A549 (cell line): Measurements from ENCODE around the gene SUFU. TPM values are rescaled to one million over a fixed set of nuclear protein-coding genes. Genes with fewer than 3 reads are reported as not detected.

Source experiments
- ATAC-seq, 2 experiments: fragments of 200-7000 bp in 1 of 2; fragments of >200 bp in 1 of 2; cut with Nextera tagmentation in 1 of 2; cut with Tn5 transposase in 1 of 2; 3 replicates each; pipeline versions ENCODE4 v1.8.0 to v1.9.1; 2018 to 2020; ENCODE audit warnings: mild to moderate bottlenecking in 1 of 2, moderate library complexity in 1 of 2
- CTCF ChIA-PET: fragments of 300-600 bp; sonication (Branson Sonifier 250); formaldehyde crosslinking; extraction: SDS; loops from one replicate; lab custom pipeline; 2021; ENCODE audit warnings: antibody characterized with exemption, inconsistent platforms; lab: Yijun Ruan, JAX
- POLR2A ChIA-PET: fragments of 350-600 bp; formaldehyde crosslinking; extraction: SDS; loops from one replicate; lab custom pipeline; 2021; ENCODE audit warnings: antibody characterized with exemption, inconsistent platforms; lab: Yijun Ruan, JAX
- DNase-seq, 2 experiments: peaks; one replicate each; pipeline versions ENCODE4 v3.0.0 to v3.0.0-alpha.2; 2011 to 2016; ENCODE audit warnings: low read depth in 1 of 2, low spot score in 1 of 2
- FAIRE-seq: peaks from 2 replicates; lab custom pipeline; 2011; peaks lifted over from hg19 to GRCh38; lab: Jason Lieb, UNC
- H3K27ac ChIP-seq, 2 experiments: fragments of >200 bp; sonication (Bioruptor Twin); formaldehyde crosslinking; 3 replicates each; pipeline ENCODE4 v1.5.1; 2016 to 2017
- H3K4me1 ChIP-seq: fragments of >200 bp; sonication (Bioruptor Twin); formaldehyde crosslinking; 3 replicates; pipeline ENCODE4 v1.6.1; 2016
- H3K4me2 ChIP-seq: fragments of >200 bp; sonication (Bioruptor Twin); formaldehyde crosslinking; 3 replicates; pipeline ENCODE4 v1.6.1; 2016
- H3K4me3 ChIP-seq: fragments of >200 bp; sonication (Bioruptor Twin); formaldehyde crosslinking; 3 replicates; pipeline ENCODE4 v1.5.1; 2016
- H3K9me3 ChIP-seq: fragments of >200 bp; sonication (Bioruptor Twin); formaldehyde crosslinking; 3 replicates; pipeline ENCODE4 v1.6.1; 2016
- BHLHE40 ChIP-seq: IDR thresholded peaks from 2 replicates; pipeline ENCODE4 v1.6.1; 2012; ENCODE audit warnings: low read depth, low read length, inconsistent platforms
- CBX8 ChIP-seq: fragments of 200-600 bp; sonication (generic); IDR thresholded peaks from 2 replicates; pipeline ENCODE4 v1.6.1; 2016
- CEBPB ChIP-seq, 2 experiments: fragments of >200 bp in 1 of 2; sonication (Bioruptor Twin) in 1 of 2; formaldehyde crosslinking in 1 of 2; IDR thresholded peaks; 2 replicates each; pipeline ENCODE4 v1.6.1; 2012 to 2016
- EHMT2 ChIP-seq: fragments of 200-600 bp; sonication (generic); IDR thresholded peaks from 2 replicates; pipeline ENCODE4 v1.6.1; 2016; ENCODE audit warnings: antibody characterized with exemption, low read depth, mild to moderate bottlenecking, moderate library complexity
- FOSL2 ChIP-seq, 2 experiments: fragments of 450-650 bp in 1 of 2; fragments of >200 bp in 1 of 2; sonication (Bioruptor Twin) in 1 of 2; formaldehyde crosslinking; IDR thresholded peaks; 2 replicates each; pipeline versions ENCODE4 v1.5.0 to v1.6.1; 2016 to 2020; ENCODE audit warnings: mild to moderate bottlenecking in 1 of 2, moderate library complexity in 1 of 2
- HDAC2 ChIP-seq: fragments of 200-600 bp; sonication (generic); IDR thresholded peaks from 2 replicates; pipeline ENCODE4 v1.6.1; 2016
- HOXB13 ChIP-seq: fragments of 250-450 bp; sonication (Bioruptor Pico); IDR thresholded peaks from 2 replicates; pipeline ENCODE4 v1.5.0; 2020; ENCODE audit warnings: low read depth, mild to moderate bottlenecking, moderate library complexity
- JUN ChIP-seq, 2 experiments: fragments of >200 bp; sonication (Bioruptor Twin); formaldehyde crosslinking; IDR thresholded peaks; 2 replicates in 1 of 2; 3 replicates in 1 of 2; pipeline ENCODE4 v1.6.1; 2016 to 2017
- KDM1A ChIP-seq: fragments of 200-600 bp; sonication (generic); IDR thresholded peaks from 2 replicates; pipeline ENCODE4 v1.6.1; 2016; ENCODE audit warnings: low read depth, mild to moderate bottlenecking
- NFE2L2 ChIP-seq: fragments of 150-350 bp; conservative IDR thresholded peaks from 2 replicates; pipeline ENCODE4 v1.6.1; 2014; ENCODE audit warnings: low read length
- NPAS2 ChIP-seq: fragments of 250-450 bp; sonication (Bioruptor Pico); IDR thresholded peaks from 2 replicates; pipeline ENCODE4 v1.8.0; 2022; ENCODE audit warnings: mild to moderate bottlenecking, moderate library complexity, borderline replicate concordance
- POLR2A ChIP-seq: IDR thresholded peaks from 2 replicates; pipeline ENCODE4 v1.6.1; 2012; ENCODE audit warnings: mild to moderate bottlenecking, low read length
- POLR2AphosphoS2 ChIP-seq: conservative IDR thresholded peaks from 2 replicates; pipeline ENCODE4 v1.6.1; 2012; ENCODE audit warnings: low read length, improper control_type of control experiment, inconsistent platforms
- RARB ChIP-seq: fragments of 250-450 bp; sonication (Bioruptor Pico); IDR thresholded peaks from 2 replicates; pipeline ENCODE4 v1.8.0; 2021; ENCODE audit warnings: mild to moderate bottlenecking, moderate library complexity
- RCOR1 ChIP-seq: fragments of 150-350 bp; IDR thresholded peaks from 2 replicates; pipeline ENCODE4 v1.6.1; 2014; ENCODE audit warnings: antibody characterized with exemption, low read length, low read depth
- RNF2 ChIP-seq: fragments of 200-600 bp; sonication (generic); IDR thresholded peaks from 2 replicates; pipeline ENCODE4 v1.6.1; 2016; ENCODE audit warnings: low read depth, mild to moderate bottlenecking, antibody characterized with exemption, moderate library complexity, borderline replicate concordance
- ZSCAN20 ChIP-seq: fragments of 250-450 bp; sonication (Bioruptor Pico); IDR thresholded peaks from 2 replicates; pipeline ENCODE4 v1.8.0; 2022; ENCODE audit warnings: mild to moderate bottlenecking, moderate library complexity
- WGBS: methylation state at CpG from one replicate; pipeline ENCODE4 v1.1.6; 2017; ENCODE audit errors: missing lambda C conversion rate; 5-methylcytosine and 5-hydroxymethylcytosine counted together
- polyA plus RNA-seq, 4 experiments: library from polyadenylated mRNA; depleted of rRNA in 3 of 4; stranded (reverse); fragments of >200 nt; fragmentation: RNase III in 1 of 4; extraction: RNeasy Plus Mini Kit Qiagen cat#74134 plus additional on column Dnase treatment in 1 of 4; gene quantifications; 2 replicates in 3 of 4; 3 replicates in 1 of 4; pipeline ENCODE4 v1.2.3, GENCODE V29; 2011 to 2017
- TF ChIP-seq, protein P1 (sequence below): IDR thresholded peaks from 2 replicates; pipeline ENCODE4 v1.6.1; 2012
- TF ChIP-seq, protein P2 (sequence below): fragments of >200 bp; sonication (Bioruptor Twin); formaldehyde crosslinking; IDR thresholded peaks from 3 replicates; pipeline ENCODE4 v1.6.1; 2016
- TF ChIP-seq, protein P3 (sequence below): fragments of >200 bp; sonication (Bioruptor Twin); formaldehyde crosslinking; IDR thresholded peaks from 2 replicates; pipeline ENCODE4 v1.6.1; 2016
- TF ChIP-seq, protein P4 (sequence below): fragments of 150-350 bp; IDR thresholded peaks from 2 replicates; pipeline ENCODE4 v1.6.1; 2014; ENCODE audit warnings: low read depth, mild to moderate bottlenecking, low read length

Gene SUFU
- polyA plus RNA-seq, 2 of the 4 experiments (the other 2 are of a cell fraction), result 3.7 to 5.5 TPM

DNA sequence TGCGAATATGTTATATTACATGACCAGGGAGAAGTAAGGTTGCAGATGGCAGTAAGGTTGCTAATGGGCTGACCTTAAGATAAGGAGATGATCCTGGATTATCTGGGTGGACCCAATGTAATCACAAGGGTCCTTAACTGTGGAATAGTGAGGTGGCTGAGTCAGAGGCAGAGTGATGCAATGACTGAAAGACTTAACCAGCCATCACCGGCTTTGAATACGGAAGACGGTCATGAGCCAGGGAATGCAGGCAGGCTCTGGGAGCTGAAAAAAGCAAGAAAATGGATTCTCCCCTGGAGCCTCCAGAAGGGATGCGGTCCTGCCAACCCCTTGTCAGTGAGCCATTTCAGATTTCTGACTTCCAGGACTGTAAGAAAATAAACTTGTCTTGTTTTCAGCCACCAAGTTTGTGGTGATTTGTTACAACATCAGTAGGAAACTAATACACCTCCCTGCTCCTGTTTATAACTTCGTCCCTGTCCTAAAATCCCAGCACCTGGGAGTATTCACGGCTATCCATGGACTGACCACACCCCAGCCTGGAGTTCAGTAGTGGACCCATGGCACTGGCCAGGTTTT, 47.8 kb upstream of the SUFU start:
- DNase-seq, result peak in 1 of 2 experiments; percentile 63
- ATAC-seq, result peak; percentile 53 to 69; a peak in 5 of 6 replicates
- peak overlapping the region; percentile 46 for H3K4me2 ChIP-seq
- no peaks in the 10 kb centered on the region for H3K9me3 ChIP-seq
- no peak for TF ChIP-seq RARB (CRISPR knock-in tag)
- peak; percentile 66 to 87 for TF ChIP-seq CEBPB (IDR thresholded peaks at IDR 0.05)
- no peak for TF ChIP-seq NPAS2 (CRISPR knock-in tag)
- no peak for TF ChIP-seq EHMT2
- TF ChIP-seq POLR2A, result no peak
- TF ChIP-seq, protein P1, sequence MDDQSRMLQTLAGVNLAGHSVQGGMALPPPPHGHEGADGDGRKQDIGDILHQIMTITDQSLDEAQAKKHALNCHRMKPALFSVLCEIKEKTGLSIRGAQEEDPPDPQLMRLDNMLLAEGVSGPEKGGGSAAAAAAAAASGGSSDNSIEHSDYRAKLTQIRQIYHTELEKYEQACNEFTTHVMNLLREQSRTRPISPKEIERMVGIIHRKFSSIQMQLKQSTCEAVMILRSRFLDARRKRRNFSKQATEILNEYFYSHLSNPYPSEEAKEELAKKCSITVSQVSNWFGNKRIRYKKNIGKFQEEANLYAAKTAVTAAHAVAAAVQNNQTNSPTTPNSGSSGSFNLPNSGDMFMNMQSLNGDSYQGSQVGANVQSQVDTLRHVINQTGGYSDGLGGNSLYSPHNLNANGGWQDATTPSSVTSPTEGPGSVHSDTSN, result no peak
- 0 out of 2 replicates have a peak, but pooled peaks have one; percentile 14 for TF ChIP-seq FOSL2 (IDR thresholded peaks at IDR 0.05)
- peak; percentile 56 for TF ChIP-seq FOSL2 (CRISPR knock-in tag; IDR thresholded peaks at IDR 0.05)
- peaks cover 54% of the 10 kb centered on the region for H3K4me1 ChIP-seq
- ChIA-PET CTCF (interaction anchor here (0.6 to 10.9 kb wide), 3 partner anchors 22 to 136 kb away, joined by 3 to 84 read pairs (median 7); no protein-coding TSS in a partner anchor), POLR2A (interaction anchor here (0.9 kb wide), 1 partner anchor 46 kb away, joined by 3 read pairs; the partner anchor contains the start of gene ACTR1A)
- WGBS, result 59% methylated on average over 7 of the region's 7 CpGs
- FAIRE-seq, result no peak
- no peak overlapping the region for H3K4me3 ChIP-seq
- H3K27ac ChIP-seq, result peak overlapping the region; percentile 58 to 83

DNA sequence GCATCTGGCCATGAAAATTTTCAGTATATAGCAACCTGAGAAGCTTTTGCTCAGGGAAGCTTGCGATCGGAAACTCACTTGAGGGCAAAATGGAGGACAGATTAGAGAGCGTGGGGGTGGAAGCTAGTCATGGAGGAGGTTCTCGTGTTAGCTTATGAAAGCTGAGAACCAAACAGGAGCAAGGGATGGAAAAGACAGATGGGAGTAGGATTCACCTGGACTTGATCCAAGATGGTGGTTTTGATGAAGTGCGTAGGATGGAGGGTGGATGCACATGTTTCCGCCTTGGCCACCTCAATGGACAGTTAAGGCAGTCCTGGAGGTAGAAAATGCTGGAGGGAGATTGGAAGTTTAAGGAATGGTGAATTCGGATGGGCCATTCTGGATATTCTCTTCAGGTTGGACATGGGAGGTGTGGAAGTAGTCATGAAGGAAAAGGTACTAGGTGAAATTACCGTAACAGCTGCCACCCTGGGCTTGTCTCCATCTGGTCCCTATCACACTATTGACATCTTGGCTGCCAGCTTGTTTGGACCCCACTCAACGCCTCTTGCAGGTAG, 46.1 kb upstream of the SUFU start:
- 91% methylated on average over 9 of the region's 9 CpGs for WGBS
- POLR2A ChIA-PET, result no interaction called here
- H3K9me3 ChIP-seq, result no peaks in the 10 kb centered on the region
- H3K4me3 ChIP-seq, result no peak overlapping the region
- no peak for FAIRE-seq
- TF ChIP-seq POLR2AphosphoS2 (no peak), KDM1A (no peak), RCOR1 (no peak), JUN (IDR thresholded peaks at IDR 0.05) (no peak), NFE2L2 (no peak), ZSCAN20 (no peak), CBX8 (no peak), BHLHE40 (no peak), HOXB13 (CRISPR knock-in tag) (no peak), RNF2 (no peak), HDAC2 (no peak)
- TF ChIP-seq, protein P1, result no peak
- TF ChIP-seq, protein P2, sequence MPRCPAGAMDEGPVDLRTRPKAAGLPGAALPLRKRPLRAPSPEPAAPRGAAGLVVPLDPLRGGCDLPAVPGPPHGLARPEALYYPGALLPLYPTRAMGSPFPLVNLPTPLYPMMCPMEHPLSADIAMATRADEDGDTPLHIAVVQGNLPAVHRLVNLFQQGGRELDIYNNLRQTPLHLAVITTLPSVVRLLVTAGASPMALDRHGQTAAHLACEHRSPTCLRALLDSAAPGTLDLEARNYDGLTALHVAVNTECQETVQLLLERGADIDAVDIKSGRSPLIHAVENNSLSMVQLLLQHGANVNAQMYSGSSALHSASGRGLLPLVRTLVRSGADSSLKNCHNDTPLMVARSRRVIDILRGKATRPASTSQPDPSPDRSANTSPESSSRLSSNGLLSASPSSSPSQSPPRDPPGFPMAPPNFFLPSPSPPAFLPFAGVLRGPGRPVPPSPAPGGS, result no peak
- TF ChIP-seq, protein P3, sequence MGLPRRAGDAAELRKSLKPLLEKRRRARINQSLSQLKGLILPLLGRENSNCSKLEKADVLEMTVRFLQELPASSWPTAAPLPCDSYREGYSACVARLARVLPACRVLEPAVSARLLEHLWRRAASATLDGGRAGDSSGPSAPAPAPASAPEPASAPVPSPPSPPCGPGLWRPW, result no peak
- TF ChIP-seq, protein P4, sequence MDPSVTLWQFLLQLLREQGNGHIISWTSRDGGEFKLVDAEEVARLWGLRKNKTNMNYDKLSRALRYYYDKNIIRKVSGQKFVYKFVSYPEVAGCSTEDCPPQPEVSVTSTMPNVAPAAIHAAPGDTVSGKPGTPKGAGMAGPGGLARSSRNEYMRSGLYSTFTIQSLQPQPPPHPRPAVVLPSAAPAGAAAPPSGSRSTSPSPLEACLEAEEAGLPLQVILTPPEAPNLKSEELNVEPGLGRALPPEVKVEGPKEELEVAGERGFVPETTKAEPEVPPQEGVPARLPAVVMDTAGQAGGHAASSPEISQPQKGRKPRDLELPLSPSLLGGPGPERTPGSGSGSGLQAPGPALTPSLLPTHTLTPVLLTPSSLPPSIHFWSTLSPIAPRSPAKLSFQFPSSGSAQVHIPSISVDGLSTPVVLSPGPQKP, result no peak
- H3K4me1 ChIP-seq, result peaks cover 50% of the 10 kb centered on the region
- no peak for ATAC-seq
- no peak for DNase-seq
- H3K27ac ChIP-seq, result no peak overlapping the region
- CTCF ChIA-PET, result interaction anchor here (1.4 to 10.9 kb wide), 4 partner anchors 20 to 64 kb away, joined by 4 to 84 read pairs (median 6); no protein-coding TSS in a partner anchor
- no peak overlapping the region for H3K4me2 ChIP-seq
